GM12872 (cell line): ENCODE measurements around the gene NOP10.
A peak's percentile ranks its signal among the peaks of the same experiment; 100 is the strongest.

ENCODE experiments used
- CTCF ChIP-seq: IDR thresholded peaks from 3 replicates; pipeline ENCODE4 v1.5.1; 2011; ENCODE audit warnings: low read depth, mild to moderate bottlenecking, low read length, moderate library complexity; ENCODE audit not compliant: insufficient read depth

Gene NOP10

DNA sequence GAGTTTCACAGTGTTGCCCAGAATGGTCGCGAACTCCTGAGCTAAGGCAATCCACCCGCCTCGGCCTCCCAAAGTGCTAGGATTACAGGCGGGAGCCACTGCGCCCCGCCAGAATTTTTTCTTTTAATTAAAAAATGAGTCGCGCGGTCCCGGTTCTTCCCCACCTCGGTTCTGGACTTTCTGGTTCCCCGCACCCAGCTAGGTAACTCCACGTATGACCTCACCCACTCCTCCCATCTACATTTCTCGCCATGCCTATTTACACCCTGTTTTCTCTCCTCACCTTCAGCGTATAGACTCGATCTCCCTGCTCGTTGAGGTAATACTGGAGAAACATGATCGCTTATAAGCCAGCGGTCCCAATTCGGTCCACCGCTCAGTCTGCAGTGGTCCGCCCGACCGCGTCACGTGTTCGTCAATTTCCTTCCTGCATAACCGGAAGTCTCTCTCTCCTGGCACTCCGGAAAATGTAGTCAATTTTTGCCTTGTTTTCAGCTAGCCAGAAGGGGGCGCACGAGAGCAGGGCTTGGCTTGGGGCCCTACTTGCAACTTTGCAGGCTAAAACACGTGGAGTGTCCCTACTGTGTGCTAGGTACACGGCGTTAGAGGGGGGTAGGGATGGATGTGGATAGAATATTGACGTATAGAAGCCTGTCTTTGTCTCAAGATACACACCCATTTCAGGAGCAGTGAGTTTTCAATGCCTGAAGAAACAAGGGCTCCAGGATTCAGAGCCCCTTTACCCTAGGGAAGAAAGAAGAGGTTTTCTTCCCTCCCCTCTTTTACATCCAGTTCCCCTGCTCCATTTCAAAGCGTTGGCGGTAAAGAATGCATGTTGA lies at the start of gene NOP10, which contains the start of gene NUTM1:
TSS of gene NOP10 (minus strand) at position 400 of the 839 bp plus-strand sequence. CDS start at position 337, 63 bp downstream.
TSS of gene NUTM1 (plus strand) at position 579 of the 839 bp plus-strand sequence. CDS start 382 bp downstream, outside the sequence.
- TF ChIP-seq CTCF = peak; percentile 94

- no peak for TF ChIP-seq CTCF
Measured at GRCh38 chr15:34376856-34377255, 33.9 kb upstream of the NOP10 start.

DNA sequence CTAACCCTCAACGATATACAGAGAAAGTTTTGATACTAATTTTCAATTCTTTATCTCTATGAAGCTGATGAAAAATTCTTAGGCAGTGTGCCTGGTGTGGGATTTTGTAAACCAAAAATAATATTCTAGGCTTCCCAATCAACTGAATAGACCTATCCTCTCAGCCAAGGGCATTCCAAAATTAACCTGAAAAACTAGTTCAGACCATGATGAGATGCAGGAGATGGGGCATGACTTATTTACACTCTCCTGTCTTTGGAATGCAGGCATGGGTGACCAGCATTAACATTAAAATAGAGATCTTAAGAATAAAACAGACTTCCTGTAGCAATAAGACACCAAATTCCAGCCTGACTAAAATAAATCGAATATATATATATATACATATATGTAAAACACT lies 31.9 kb upstream of the NOP10 start:
- no peak for TF ChIP-seq CTCF

DNA sequence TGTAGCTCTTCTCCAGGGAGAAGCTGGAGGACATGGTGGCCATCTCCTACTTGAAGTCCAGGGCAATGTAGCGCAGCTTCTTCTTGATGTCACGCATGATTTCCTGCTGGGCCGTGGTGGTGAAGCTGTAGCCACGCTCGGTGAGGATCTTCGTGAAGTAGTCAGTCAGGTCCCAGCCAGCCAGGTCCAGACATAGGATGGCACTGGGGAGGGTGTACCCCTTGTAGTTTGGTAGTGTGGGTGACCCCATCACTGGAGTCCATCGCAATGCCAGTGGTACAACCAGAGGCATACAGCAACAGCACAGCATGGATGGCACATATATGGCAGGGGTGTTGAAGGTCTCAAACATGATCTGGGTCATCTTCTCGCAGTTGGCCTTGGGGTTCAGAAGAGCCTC lies 31.0 kb upstream of the NOP10 start:
- TF ChIP-seq CTCF = no peak

DNA sequence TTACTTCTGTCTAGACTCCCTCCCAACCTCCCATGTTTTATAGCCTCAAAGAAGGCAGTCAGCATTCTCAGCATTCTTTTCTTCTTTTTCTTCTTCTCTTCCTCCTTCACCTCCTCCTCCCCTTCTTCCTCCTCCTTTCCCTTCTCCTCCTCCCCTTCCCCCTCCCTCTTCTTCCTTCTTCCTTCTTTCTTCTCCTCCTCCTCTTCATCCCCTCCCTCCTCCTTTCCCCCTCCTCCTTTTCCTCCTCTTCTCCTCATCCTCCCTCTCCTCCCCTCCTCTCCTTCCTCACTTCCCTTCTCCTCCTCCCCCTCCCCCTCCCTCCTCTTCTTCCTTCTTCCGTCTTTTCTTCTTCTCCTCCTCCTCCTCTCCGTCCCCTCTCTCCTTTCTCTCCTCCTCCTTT lies 27.7 kb upstream of the NOP10 start:
- no peak for TF ChIP-seq CTCF

DNA sequence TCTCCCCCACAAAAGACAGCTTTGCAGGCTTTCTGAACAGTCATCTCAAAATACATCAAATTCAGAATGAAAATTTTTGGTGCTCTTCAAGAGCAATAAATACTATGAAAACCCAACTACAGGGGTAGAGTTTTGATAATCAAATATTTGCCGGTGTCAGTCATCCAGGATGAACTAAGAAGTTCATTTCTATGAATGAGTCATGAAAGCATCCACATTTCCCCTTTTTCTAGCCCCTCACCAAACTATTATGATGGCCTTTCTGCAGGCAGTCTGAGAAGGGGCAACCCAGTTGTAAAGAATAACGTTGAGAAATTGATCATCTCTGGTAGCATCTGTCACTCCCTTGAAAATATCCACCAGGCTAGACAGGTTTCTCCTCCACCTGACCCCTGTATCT lies 27.2 kb upstream of the NOP10 start:
- no peak for TF ChIP-seq CTCF

DNA sequence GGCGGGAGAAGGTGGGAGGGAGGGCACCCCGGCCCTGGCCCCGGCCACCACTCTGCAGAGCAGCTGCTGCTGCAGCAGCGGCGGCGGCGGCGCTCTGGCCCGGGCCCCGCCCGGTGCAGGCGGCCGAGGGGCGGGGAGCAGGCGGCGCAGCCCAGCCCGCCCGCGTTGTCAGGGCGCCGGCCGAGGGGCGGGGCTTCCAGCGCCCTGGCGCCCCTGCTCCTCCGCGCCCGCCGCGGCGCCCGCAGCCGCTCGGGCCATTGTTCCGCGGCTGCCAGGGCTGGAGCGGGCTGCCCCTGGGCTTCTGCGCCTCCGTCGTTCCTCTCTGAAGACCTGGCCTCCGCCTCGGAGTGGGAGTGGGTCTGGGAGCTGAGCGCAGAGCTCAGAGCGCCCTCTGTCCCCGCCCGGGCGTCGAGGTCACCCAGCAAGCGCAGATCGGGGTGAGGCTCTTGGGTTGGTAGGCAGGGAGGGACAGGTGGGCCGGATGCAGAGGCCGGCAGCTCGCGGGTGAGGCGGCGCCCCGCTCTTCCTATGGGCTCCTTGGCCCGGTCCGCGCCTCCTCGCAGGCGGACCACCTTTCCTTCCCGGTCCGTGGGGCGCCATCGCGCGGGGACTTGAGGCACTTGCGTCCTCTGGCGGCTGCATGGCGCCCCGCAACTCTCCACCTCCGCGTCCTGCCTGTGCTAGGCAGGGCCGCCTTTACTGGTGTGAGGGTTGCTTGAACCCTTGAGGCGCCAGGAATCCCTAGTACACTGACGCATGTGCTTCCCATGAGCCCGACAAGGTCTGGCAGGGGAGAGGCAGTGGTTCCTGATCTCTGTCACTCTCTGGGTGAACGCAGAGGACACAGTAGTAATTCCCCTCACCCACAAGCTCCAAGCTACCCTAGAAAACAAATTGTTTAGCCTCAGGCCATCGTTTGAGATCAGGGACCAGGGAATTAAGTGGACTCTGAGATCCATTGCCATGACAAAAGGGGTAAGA lies 24.5 kb upstream of the NOP10 start, which contains the start of gene LPCAT4:
TSS of gene LPCAT4 (minus strand) at position 96 of the 981 bp plus-strand sequence. CDS start 96 bp downstream, outside the sequence.
- peak; percentile 91 for TF ChIP-seq CTCF
